Measurements from ENCODE around the gene DLL3. TPM values are rescaled to one million over a fixed set of nuclear protein-coding genes. Genes with fewer than 3 reads are reported as not detected.

Gene DLL3
- total and polyA plus RNA-seq, 2 experiments from 2014 or later: 9.8 to 15.6 TPM

GRCh38 chr19:39542206-39542605 is 43.5 kb downstream of the DLL3 start:
- no peaks in the 10 kb centered on the region for H3K27me3 ChIP-seq (ENCODE audit: insufficient read depth)
- H3K27ac Mint-ChIP-seq: no peak overlapping the region
- peaks cover 14% of the 10 kb centered on the region for H3K27me3 Mint-ChIP-seq (ENCODE audit: insufficient read depth, low read depth, poor library complexity)
- TF ChIP-seq POLR2AphosphoS5 (IDR thresholded peaks at IDR 0.05; ENCODE audit: low read depth) (no peak), EZH2phosphoT487 (IDR thresholded peaks at IDR 0.05; ENCODE audit: unreplicated experiment) (no peak)
- TF ChIP-seq, protein P1, sequence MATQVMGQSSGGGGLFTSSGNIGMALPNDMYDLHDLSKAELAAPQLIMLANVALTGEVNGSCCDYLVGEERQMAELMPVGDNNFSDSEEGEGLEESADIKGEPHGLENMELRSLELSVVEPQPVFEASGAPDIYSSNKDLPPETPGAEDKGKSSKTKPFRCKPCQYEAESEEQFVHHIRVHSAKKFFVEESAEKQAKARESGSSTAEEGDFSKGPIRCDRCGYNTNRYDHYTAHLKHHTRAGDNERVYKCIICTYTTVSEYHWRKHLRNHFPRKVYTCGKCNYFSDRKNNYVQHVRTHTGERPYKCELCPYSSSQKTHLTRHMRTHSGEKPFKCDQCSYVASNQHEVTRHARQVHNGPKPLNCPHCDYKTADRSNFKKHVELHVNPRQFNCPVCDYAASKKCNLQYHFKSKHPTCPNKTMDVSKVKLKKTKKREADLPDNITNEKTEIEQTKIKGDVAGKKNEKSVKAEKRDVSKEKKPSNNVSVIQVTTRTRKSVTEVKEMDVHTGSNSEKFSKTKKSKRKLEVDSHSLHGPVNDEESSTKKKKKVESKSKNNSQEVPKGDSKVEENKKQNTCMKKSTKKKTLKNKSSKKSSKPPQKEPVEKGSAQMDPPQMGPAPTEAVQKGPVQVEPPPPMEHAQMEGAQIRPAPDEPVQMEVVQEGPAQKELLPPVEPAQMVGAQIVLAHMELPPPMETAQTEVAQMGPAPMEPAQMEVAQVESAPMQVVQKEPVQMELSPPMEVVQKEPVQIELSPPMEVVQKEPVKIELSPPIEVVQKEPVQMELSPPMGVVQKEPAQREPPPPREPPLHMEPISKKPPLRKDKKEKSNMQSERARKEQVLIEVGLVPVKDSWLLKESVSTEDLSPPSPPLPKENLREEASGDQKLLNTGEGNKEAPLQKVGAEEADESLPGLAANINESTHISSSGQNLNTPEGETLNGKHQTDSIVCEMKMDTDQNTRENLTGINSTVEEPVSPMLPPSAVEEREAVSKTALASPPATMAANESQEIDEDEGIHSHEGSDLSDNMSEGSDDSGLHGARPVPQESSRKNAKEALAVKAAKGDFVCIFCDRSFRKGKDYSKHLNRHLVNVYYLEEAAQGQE (IDR thresholded peaks at IDR 0.05; ENCODE audit: unreplicated experiment): no peak
- peaks cover 27% of the 10 kb centered on the region for H3K4me1 Mint-ChIP-seq
- no peak overlapping the region for H3K4me3 ChIP-seq
- H3K79me2 ChIP-seq (replicated peaks; ENCODE audit: insufficient read depth): peaks cover 8% of the 10 kb centered on the region
- H3K36me3 Mint-ChIP-seq (ENCODE audit: low read depth): peaks cover 6% of the 10 kb centered on the region; the same call in 1 of the 3 replicates
- H3K27ac ChIP-seq (ENCODE audit: low read depth): no peak overlapping the region
- H2AFZ ChIP-seq: peak overlapping the region; percentile 3; the same call in 1 of the 2 replicates
- H3K4me2 ChIP-seq: no peak overlapping the region
- no peak overlapping the region for H3K4me3 Mint-ChIP-seq
- H3K9me3 Mint-ChIP-seq: no peaks in the 10 kb centered on the region
- ATAC-seq (peak; percentile 16; the same call in 1 of the 3 replicates), DNase-seq (ENCODE audit: low spot score) (peak; percentile 54)
- no peaks in the 10 kb centered on the region; the same call in 1 of the 2 replicates for H4K20me1 ChIP-seq (replicated peaks; ENCODE audit: insufficient read depth)
- no peaks in the 10 kb centered on the region for H3F3A ChIP-seq (replicated peaks; ENCODE audit: low read depth)
- H3K4me1 ChIP-seq (ENCODE audit: insufficient read depth): peaks cover 7% of the 10 kb centered on the region
- H3K36me3 ChIP-seq (ENCODE audit: insufficient read depth): no peaks in the 10 kb centered on the region
- no peaks in the 10 kb centered on the region for H3K9me2 ChIP-seq (ENCODE audit: insufficient read depth)

GRCh38 chr19:39543477-39543857 is 44.7 kb downstream of the DLL3 start:
- H3K4me3 Mint-ChIP-seq: no peak overlapping the region
- peaks cover 14% of the 10 kb centered on the region for H3K27me3 Mint-ChIP-seq (ENCODE audit: insufficient read depth, low read depth, poor library complexity)
- Histone ChIP-seq H3K79me2 (replicated peaks; ENCODE audit: insufficient read depth) (peaks cover 5% of the 10 kb centered on the region), H3F3A (replicated peaks; ENCODE audit: low read depth) (no peaks in the 10 kb centered on the region), H3K9me2 (ENCODE audit: insufficient read depth) (no peaks in the 10 kb centered on the region), H3K4me1 (ENCODE audit: insufficient read depth) (peaks cover 7% of the 10 kb centered on the region), H3K4me3 (no peak overlapping the region), H3K4me2 (no peak overlapping the region), H2AFZ (no peak overlapping the region), H3K27ac (ENCODE audit: low read depth) (no peak overlapping the region), H4K20me1 (replicated peaks; ENCODE audit: insufficient read depth) (no peaks in the 10 kb centered on the region; the same call in 1 of the 2 replicates), H3K27me3 (ENCODE audit: insufficient read depth) (no peaks in the 10 kb centered on the region), H3K36me3 (ENCODE audit: insufficient read depth) (no peaks in the 10 kb centered on the region)
- peaks cover 22% of the 10 kb centered on the region for H3K4me1 Mint-ChIP-seq
- H3K27ac Mint-ChIP-seq: no peak overlapping the region
- DNase-seq (ENCODE audit: low spot score): no peak
- H3K9me3 Mint-ChIP-seq: no peaks in the 10 kb centered on the region
- peaks cover under 1% of the 10 kb centered on the region; the same call in 1 of the 3 replicates for H3K36me3 Mint-ChIP-seq (ENCODE audit: low read depth)
- TF ChIP-seq EZH2phosphoT487 (IDR thresholded peaks at IDR 0.05; ENCODE audit: unreplicated experiment): no peak
- TF ChIP-seq JUNB (IDR thresholded peaks at IDR 0.05; ENCODE audit: unreplicated experiment): no peak
- no peak for TF ChIP-seq ETS1 (IDR thresholded peaks at IDR 0.05)
- no peak for TF ChIP-seq CREB1 (CRISPR knock-in tag; IDR thresholded peaks at IDR 0.05; ENCODE audit: low read depth)
- no peak for TF ChIP-seq EZH2 (IDR thresholded peaks at IDR 0.05; ENCODE audit: low read depth, unreplicated experiment)
- TF ChIP-seq, protein P1 (IDR thresholded peaks at IDR 0.05; ENCODE audit: unreplicated experiment): no peak
- no peak for TF ChIP-seq NANOG (IDR thresholded peaks at IDR 0.05; ENCODE audit: borderline replicate concordance)
- ATAC-seq: no peak
